GM21447 (cell line): ENCODE data around the gene KCNAB1.
A peak's percentile ranks its signal among the peaks of the same experiment; 100 is the strongest.

Source experiments
- ATAC-seq: cut with Tn5 transposase; IDR thresholded peaks from one replicate; pipeline ENCODE4 v1.9.1; 2021; ENCODE audit not compliant: unreplicated experiment

KCNAB1 gene

DNA sequence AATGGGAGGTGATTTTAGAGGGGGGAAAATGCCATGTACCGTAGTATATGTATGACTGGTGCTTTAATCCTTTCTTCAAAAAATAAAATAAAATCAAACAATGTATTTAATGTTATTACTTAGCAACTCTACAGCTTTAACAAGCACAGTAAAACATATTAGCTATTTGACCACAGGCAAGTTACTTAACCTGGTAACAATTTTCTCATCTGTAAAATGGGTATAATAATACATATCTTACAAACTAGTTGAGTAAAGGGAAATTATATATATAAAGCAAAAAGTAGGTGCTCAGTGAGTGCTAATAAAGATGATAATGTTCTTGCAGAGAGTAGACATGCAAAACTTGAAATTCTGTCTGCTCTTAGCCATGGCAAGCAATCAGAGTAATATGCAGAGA, 406.7 kb downstream of the KCNAB1 start:
- no peak for ATAC-seq

DNA sequence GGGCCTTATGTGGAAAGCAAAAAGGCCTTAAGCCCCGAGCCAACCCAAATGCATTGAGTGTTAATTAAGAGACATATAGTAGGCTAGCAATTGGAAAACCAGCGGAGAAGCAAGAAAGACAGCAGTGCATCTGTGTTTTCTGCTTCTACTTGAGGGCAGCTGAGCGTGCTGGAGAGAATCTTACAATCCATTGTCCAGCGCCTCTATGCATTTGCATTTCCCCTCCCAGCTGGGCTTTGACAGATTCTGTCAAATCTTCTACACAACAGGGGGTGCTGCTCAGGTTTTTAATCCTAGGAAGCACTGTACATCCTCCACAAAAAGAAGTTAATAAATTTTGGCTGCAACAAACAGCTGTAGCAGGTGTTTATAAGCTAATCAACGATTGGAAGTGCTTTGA, 410.6 kb downstream of the KCNAB1 start:
- ATAC-seq: no peak

DNA sequence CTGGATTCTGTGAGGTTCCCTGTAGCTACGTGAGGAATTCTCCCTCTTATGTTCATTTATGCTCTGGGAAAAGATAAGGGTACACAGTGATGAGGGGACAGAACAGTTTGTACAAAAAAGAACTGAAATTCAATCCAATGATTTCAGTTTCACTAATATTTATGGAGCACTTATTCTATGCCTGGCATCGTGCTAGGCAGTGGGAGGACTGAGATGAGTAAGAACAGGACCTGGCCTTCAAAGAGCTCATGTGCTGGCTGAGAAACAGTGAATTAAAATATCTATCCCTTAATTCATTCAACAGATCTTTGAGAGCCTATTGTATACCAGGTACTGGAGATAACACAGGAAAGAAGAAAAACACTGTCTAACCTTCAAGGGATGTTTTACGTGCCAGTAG, 412.4 kb downstream of the KCNAB1 start:
- no peak for ATAC-seq

DNA sequence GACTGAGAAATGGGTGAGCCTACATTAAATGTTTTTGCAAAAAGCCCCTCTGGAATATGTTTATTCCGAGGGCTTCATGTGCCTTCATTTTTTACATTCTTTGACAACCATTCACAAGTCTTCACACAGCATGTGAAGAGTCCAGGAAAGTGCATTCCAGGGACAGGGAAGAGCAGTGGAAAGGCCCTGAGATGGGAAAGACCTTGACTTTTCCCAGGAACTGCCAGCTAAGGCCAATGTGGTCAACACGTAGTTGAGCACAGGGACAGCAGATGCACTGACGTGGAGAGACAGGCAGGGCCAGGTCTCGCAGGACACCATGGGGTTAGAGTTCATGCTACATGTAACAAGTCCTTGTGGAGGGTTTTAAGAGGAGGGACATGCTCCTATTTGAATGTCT, 412.8 kb downstream of the KCNAB1 start:
- ATAC-seq: no peak

DNA sequence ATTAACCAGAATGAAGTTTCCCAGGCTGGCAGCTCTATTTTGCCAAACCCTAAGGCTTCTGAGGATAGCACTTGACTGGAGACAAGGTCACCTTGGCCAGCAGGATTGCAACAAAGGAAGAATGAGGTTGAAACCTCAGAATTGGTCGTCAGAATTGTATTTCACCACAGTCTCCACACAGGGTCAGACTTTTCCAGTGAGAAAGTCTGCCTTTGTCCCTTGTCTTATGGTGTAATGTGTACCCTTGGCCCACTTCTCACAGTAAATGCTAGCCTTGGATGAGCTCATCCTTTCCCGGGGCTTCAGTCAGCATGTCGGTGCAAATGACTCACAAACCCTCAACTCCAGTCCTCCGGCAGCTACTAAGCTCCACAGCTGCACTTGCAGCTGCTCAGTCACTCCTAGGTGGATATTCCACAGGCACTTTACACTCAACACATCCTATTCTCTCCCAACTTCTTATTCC, 414.8 kb downstream of the KCNAB1 start:
- no peak for ATAC-seq

DNA sequence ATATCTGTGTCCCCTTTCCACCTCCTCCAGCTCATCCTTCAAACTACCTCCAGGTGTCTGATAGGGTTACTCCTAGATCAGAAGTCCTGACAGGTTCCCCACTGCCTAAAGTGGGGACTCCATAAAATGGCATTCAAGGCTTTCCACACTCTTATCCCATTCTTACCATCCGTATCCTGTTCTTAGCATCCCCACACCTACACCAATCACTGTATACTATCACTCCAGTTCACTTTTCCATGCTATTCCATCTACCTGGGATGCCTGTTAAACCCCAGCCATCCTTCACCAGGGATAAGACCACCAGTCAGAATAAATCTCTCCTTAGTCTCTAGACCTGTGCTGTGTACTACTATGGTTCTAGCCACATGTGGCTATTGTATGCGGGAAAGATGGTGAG, 415.4 kb downstream of the KCNAB1 start:
- no peak for ATAC-seq

DNA sequence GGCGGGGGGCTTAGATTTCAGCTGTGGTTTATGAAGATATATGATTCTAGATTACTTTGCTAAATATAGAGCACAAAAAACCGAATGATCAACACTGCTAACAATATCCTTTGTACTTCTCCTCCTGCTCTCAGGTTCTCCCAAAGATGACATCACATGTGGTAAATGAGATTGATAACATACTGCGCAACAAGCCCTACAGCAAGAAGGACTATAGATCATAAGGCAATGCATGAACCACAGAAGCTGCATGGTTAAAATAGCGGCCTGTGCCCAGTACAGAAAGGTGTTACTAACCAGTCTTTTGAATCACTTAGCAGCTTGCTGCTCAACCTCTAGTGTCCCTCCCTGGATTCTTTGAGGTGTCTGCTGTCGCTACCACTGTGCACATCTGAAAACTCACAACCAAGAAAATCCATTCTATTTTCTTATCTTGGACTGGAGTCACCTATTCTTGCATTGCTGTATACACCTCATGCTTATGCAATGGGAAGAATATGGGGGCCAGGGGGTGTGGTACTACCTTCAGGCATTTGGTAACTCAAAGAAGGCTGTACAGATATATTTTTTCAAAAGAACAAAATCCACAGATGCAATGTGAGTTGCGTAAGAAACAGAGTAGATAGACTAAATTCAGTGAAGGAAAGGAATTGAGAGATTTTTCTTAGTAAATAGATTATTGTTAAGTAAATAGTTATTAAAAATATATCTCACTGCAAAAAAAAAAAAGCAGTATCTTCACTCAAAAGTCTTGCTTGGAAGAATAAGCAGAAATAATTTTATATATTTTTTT, 416.3 kb downstream of the KCNAB1 start:
- ATAC-seq: no peak

DNA sequence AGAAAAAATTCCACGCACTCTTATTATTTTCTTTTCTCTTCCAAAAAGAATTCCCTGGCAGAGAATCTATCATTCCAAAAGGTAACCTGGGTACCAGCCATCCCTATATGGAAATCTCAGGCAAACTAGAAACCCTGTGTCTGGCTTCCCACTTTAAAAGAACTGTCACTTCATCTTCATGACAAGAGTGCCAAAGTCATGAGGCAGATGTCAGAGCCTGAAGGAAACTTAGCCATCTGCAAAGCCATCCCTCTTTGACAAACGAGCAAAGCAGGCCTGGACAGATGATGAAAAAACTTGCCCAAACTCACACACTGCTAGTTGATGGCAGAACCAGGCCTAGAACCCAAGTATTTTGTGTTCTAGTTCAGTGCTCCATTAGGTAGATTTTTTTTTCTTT, 418.7 kb downstream of the KCNAB1 start:
- ATAC-seq: no peak

DNA sequence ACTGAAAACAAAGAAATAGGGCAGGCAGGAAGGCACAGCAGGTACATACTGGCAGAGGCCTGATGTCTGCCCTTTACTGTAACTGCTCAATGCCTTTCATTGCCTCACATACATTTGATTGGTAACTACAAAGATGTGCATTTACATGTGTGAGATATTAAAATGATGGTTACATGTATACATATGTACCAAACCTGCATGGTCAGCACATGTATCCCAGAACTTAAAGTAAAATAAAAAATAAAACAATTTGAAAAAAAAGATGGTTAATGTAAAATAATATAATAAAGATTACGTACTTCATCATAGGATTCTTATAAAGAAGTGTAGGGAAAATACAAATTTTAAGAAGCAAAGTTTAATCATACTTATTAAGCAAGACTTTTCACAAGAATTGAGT, 419.4 kb downstream of the KCNAB1 start:
- ATAC-seq: no peak

DNA sequence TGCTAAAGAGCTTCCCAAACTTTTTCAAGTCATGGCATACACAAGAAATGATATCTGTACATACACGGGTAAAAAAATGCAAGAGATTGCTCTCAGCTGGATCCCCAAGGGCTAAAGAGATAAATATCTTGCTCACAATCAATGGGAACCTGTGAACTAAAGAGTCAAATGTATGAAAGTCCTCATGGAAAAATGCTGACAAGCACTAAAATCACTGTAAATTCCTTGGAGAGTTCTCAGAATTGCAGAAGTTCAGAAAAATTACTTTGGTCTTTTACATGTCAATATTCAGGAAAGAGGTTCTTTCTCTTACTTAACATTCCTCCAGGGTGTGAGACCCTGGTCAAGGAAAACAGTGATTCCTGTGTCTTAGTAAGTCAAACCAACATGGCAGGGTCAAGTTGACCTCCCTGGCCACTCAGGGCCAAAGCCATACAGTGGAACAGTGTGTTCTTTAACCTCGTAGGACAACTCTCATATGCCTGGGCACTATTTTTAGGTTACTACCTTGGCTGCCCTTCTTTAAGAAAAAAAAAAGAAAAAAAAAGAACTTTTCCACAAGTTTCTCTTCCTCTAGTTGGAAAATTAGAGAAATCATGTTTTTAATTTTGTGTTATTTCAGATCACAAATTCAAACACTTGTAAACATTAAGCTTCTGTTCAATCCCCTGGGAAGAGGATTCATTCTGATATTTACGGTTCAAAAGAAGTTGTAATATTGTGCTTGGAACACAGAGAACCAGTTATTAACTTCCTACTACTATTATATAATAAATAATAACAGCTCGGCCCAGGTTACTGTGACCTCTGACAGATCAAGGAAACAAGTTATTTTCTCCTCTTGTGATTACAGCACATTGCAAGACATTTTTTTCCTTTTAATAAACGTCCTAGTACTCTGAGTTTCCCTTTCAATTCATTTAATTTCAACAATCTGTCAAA, 422.0 kb downstream of the KCNAB1 start:
- no peak for ATAC-seq

DNA sequence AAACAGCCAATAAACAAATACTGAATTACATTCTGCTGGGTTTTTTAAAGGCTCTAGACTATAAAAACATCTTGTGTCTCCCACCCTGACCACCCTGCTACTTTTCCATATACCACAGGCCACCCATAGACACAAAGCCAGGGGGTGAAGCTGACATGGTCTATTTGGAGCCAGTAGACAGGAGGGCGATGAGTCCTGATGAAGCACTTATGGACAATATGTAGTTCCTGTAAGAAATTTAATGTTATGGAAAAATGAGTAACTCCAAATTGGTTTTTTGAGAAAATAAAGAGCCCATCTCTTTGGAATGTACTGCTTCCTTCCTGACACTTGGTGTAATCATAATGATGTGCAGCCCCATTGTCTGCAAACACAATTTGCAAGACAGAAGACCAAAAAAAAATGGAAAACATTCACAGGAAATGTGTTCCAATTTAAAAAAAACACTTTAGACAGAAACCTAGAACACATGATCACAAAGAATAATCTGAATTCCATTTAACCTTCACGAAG, 422.7 kb downstream of the KCNAB1 start:
- no peak for ATAC-seq

DNA sequence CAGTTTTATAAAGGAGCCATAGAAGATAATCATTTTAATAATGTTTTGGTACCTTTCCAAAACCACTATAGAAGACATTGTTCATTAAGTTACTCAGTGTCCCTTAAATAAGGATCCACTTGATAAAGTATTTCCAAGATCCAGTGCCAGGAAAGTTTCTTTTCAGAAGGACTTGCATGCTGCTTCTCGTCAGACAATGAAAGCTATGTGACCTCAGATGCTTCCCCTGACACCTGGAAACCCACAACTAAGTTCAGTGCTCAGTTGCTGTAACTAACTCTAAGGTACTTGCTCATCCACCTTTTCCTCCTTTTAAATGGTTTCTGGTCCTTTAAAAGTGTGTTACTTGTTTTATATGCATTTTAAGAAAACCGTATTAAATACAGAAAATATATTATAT, 427.3 kb downstream of the KCNAB1 start:
- no peak for ATAC-seq

DNA sequence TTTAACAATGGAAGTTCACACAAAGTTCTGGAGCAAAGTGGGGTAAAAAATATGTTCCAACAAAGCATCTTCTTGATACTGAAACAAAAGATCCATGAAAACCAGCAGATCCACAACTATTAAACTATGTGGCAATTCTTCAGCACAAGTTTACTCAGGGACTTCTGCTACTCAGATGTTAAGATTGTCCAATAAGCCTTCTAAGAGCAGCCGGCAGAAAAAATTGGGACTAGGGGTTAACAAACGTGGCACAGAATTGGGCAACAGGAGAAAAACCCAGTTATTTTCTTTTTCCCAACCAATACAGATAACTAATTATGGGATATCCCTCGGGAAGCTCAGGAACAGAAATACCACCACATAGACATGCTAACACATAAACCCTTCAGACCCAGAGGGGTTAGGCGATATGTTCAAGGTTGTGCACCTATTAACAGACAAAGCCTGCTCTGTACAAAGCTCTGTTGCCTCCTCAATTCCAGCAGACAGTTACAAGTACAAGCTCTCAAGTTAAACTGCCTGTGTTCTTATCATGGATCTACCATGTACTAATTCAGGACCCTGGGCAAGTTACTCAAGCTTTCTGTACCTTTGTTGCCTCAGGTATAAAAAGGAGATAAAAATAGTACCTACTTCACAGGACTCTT, 427.8 kb downstream of the KCNAB1 start:
- no peak for ATAC-seq

DNA sequence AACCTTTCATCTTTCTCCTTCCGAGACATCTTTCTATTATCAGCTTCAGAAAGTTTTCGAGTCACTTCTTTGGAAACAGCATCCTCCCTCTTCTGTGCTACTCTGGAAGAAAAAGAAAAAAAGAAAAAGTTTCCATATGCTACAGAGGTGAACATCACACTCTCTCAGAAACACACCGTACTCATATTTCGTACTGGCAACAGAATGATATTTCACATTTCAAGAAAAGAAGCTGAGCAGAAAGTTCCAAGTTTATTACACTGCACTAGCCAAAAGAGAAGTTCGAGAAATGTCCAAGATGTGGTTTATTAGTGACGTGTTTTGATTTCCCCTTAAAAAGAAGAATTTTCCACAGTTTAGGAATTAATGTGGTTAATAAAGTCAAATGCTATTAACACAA, 428.5 kb downstream of the KCNAB1 start:
- ATAC-seq: no peak

DNA sequence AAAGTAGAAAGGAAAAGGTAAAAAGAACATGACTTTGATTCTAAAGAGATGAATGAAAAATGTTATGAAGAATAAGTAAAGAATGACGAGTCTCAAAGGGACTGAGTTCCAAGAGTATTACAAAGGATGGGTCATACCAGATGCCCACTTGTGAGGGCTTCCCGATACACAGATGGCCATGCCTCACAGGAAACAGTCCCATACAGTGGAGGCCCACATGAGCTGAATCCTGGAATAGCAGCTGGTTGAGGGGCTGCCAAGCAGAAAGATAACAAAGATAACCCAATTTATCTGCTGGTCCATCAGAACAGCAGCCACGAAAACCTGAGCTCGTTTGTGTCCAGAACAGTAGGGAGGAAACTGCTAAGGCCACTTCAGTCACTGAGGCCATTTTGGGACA, 430.9 kb downstream of the KCNAB1 start:
- no peak for ATAC-seq

DNA sequence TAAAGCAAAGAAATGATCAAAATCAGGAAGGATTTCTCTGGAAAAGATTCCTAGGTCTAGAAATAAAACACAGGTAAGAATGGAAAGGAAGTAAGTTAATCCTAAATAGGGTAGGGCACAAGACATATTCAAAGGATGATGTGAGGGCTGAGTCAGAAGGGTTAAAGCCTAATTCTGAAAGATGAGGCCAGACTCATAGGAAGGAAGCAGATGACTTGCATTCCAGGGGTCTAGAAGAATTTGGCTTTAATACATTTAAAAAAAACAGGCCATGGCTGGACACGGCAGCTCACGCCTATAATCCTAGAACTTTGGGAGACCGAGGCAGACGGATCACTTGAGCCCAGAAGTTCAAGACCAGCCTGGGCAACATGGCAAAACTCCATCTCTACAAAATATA, 431.4 kb downstream of the KCNAB1 start:
- ATAC-seq: no peak

DNA sequence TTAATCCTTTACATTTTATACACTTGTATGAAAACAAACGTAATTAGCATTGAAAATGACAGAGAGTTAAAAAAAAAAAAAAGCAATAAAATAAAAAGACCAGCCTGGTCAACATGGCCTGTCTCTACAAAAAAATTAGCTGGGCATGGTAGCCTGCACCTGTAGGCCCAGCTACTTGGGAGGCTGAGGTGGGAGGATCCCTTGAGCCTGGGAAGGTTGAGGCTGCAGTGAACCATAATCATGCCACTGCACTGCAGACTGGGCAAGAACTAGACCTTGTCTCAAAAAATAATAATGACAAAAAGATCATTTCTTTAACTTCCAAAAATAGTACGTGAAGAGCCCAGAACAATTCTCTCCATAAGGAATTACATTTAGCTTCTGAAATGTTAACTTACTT, 432.6 kb downstream of the KCNAB1 start:
- ATAC-seq: no peak

DNA sequence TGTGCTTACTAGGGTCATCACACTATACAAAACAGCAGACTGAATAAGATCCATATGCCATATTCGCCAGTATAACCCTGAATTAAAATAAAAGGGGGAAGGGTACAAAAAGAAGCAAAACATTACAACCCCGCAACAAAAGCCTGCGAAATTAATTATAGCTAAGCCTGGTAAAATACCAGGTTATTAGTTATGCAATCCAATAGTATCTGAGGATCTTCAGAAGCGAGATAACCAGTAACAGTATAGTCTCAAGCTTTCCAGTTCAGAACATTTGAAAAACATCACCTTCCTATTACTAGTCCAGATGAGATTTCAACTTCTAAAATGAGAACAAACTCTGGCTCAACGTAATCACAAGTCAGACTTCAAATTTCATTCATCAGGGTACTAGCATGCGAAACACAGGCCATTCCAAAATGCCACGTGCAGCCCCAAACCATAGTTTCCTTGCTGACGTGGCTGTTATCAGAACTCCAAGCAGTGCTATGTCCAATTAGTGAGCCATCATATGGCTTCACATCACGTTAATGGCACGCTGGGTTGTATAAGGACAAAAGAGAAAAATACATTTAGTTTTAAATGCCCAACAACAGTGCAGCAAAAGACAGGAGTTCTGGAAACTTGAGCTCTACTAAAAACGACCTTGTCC, 433.5 kb downstream of the KCNAB1 start:
- no peak for ATAC-seq

DNA sequence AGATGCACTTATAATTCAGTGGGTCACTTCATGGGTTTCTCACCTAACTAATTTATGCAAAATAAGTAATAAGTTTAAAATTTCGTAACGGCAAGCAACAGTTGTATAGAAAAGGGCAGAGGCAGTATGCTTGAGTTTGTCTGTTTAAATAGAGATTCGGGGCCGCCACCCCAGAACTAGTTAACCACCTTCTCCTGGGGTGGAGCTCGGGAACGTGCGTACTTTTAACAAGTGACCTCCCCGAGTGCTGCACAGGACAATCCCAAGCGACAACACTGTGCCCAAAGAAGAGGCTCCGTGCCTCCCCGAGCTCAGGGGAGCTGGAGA, 434.1 kb downstream of the KCNAB1 start:
- no peak for ATAC-seq

DNA sequence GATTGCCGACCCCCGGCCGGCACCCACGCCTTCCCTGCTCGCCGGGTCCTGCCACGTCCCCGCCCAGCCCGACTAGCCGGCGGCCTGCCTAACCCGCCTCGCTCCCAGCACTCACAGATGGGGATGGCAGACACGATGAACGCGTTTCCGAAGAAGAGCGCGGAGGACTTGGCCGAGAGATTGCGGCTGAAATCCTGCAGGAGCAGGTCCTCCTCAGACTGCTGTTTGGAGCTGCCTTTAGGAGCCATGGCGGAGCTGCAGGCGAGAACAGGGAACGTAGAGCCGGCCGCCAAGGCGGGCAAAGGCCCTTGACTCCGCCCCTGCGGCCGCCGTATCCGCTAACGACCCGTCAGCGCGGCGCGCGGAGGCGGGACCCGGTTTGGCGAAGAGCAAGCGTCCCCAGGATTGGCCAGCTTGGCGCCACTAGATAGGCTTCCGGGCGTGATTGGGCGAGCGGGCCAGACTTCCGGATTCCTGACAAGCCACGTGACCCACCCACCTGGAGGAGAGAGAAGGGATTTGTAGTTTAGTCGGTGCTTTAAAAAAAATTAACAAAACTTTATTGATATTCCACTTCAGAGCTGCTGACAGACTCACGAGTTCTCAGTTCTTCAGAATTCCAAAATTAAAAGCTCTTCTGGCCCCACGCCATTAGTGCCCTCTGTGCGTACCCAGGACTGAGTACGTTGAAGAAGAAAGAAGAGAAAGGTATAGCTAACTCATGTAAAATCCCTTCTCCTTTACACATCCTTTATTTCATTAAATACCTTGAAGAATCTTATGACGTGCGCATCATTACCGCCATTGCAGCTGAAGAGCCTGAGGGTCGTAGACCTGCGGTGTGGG, 434.7 kb downstream of the KCNAB1 start, which contains the start of gene SSR3:
TSS of gene SSR3 (minus strand) at position 276 of the 846 bp plus-strand sequence. CDS start at position 248, 28 bp downstream.
- ATAC-seq: peak; percentile 98
